GM21825 (cell line): Measurements from ENCODE around the gene ASIC4.

Experiments used
- ATAC-seq: cut with Tn5 transposase; IDR thresholded peaks from one replicate; pipeline ENCODE4 v1.9.1; 2021; ENCODE audit warnings: mild to moderate bottlenecking, moderate library complexity; ENCODE audit not compliant: unreplicated experiment

The ASIC4 gene

GRCh38 chr2:219548990-219549389, 34.7 kb downstream of the ASIC4 start:
- ATAC-seq = no peak

GRCh38 chr2:219549619-219550018, 35.3 kb downstream of the ASIC4 start:
- ATAC-seq = no peak

GRCh38 chr2:219551441-219552381, 37.4 kb downstream of the ASIC4 start:
- ATAC-seq = peak; percentile 25

- peak; percentile 91 for ATAC-seq
These were observed 38.3 kb downstream of the ASIC4 start for GRCh38 chr2:219552382-219553167.

- no peak for ATAC-seq
These were observed 38.8 kb downstream of the ASIC4 start for GRCh38 chr2:219553168-219553417.

GRCh38 chr2:219553463-219553963, 39.2 kb downstream of the ASIC4 start:
- no peak for ATAC-seq

- no peak for ATAC-seq
These were observed 40.1 kb downstream of the ASIC4 start for GRCh38 chr2:219554350-219554749.

GRCh38 chr2:219555956-219556355, 41.7 kb downstream of the ASIC4 start:
- ATAC-seq = no peak

GRCh38 chr2:219556413-219556812, 42.1 kb downstream of the ASIC4 start:
- no peak for ATAC-seq

- no peak for ATAC-seq
These were observed 43.0 kb downstream of the ASIC4 start for GRCh38 chr2:219557320-219557719.

GRCh38 chr2:219557791-219558785, 43.8 kb downstream of the ASIC4 start:
- no peak for ATAC-seq

GRCh38 chr2:219559156-219559915, 45.1 kb downstream of the ASIC4 start:
- no peak for ATAC-seq

- no peak for ATAC-seq
These were observed 46.0 kb downstream of the ASIC4 start for GRCh38 chr2:219560037-219560892.

GRCh38 chr2:219560893-219561178, 46.6 kb downstream of the ASIC4 start:
- ATAC-seq = no peak

- ATAC-seq = no peak
These were observed 47.1 kb downstream of the ASIC4 start for GRCh38 chr2:219561179-219562048.

- no peak for ATAC-seq
These were observed 48.1 kb downstream of the ASIC4 start for GRCh38 chr2:219562049-219563020.

- ATAC-seq = no peak
These were observed 49.1 kb downstream of the ASIC4 start for GRCh38 chr2:219563271-219563928.
